ENCODE measurements around the gene PEPD.

The PEPD gene

GRCh38 chr19:33383720-33384292 lies 137.8 kb downstream of the PEPD start:
- DNase-seq (ENCODE audit: low read depth), result no peak
- TF ChIP-seq, protein P1, sequence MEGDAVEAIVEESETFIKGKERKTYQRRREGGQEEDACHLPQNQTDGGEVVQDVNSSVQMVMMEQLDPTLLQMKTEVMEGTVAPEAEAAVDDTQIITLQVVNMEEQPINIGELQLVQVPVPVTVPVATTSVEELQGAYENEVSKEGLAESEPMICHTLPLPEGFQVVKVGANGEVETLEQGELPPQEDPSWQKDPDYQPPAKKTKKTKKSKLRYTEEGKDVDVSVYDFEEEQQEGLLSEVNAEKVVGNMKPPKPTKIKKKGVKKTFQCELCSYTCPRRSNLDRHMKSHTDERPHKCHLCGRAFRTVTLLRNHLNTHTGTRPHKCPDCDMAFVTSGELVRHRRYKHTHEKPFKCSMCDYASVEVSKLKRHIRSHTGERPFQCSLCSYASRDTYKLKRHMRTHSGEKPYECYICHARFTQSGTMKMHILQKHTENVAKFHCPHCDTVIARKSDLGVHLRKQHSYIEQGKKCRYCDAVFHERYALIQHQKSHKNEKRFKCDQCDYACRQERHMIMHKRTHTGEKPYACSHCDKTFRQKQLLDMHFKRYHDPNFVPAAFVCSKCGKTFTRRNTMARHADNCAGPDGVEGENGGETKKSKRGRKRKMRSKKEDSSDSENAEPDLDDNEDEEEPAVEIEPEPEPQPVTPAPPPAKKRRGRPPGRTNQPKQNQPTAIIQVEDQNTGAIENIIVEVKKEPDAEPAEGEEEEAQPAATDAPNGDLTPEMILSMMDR (conservative IDR thresholded peaks at IDR 0.05; ENCODE audit: control insufficient read depth, insufficient read depth, low read depth, low read length), result no peak
- H3K4me3 ChIP-seq (ENCODE audit: control insufficient read depth, low read depth, low read length), result no peak overlapping the region

DNA sequence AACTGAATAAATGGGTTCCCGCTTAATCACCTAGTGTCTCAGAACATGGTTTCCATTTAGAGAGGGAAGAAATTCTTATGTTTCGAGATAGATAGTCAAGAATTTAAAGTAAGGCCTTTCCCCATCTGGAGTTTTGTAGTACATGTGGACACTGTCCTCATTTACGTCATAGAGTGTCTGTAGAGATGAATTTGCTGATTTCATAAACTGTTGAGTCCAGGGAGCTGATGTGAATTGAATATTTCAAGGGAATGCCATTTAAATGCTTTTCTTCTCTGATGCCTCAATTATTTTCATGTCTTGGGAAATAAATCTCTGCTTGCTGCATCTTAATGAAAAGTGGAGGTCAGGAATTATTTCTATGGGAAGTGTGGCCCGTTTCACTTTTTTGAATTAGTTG lies 138.6 kb downstream of the PEPD start:
- DNase-seq (ENCODE audit: low read depth), result no peak
- no peak overlapping the region for H3K4me3 ChIP-seq (ENCODE audit: control insufficient read depth, low read depth, low read length)
- TF ChIP-seq, protein P1 (conservative IDR thresholded peaks at IDR 0.05; ENCODE audit: control insufficient read depth, insufficient read depth, low read depth, low read length), result no peak

- TF ChIP-seq, protein P1 (conservative IDR thresholded peaks at IDR 0.05; ENCODE audit: control insufficient read depth, insufficient read depth, low read depth, low read length), result no peak
- no peak overlapping the region for H3K4me3 ChIP-seq (ENCODE audit: control insufficient read depth, low read depth, low read length)
These were observed 139.6 kb downstream of the PEPD start for GRCh38 chr19:33382006-33382405.

GRCh38 chr19:33381101-33381500 lies 140.5 kb downstream of the PEPD start:
- no peak overlapping the region for H3K4me3 ChIP-seq (ENCODE audit: control insufficient read depth, low read depth, low read length)
- TF ChIP-seq, protein P1 (conservative IDR thresholded peaks at IDR 0.05; ENCODE audit: control insufficient read depth, insufficient read depth, low read depth, low read length), result no peak
- no peak for DNase-seq (ENCODE audit: low read depth)

More at GRCh38 chr19:33382006-33382405, 139.6 kb downstream of the PEPD start:
- no peak for DNase-seq (ENCODE audit: low read depth)

- TF ChIP-seq, protein P1 (conservative IDR thresholded peaks at IDR 0.05; ENCODE audit: control insufficient read depth, insufficient read depth, low read depth, low read length), result no peak
- no peak for DNase-seq (ENCODE audit: low read depth)
- H3K4me3 ChIP-seq (ENCODE audit: control insufficient read depth, low read depth, low read length), result no peak overlapping the region
These were observed 142.3 kb downstream of the PEPD start for GRCh38 chr19:33379151-33379829.

GRCh38 chr19:33377586-33378475 lies 143.8 kb downstream of the PEPD start:
- TF ChIP-seq, protein P1 (conservative IDR thresholded peaks at IDR 0.05; ENCODE audit: control insufficient read depth, insufficient read depth, low read depth, low read length), result no peak
- peak; percentile 23 for DNase-seq (ENCODE audit: low read depth)
- no peak overlapping the region for H3K4me3 ChIP-seq (ENCODE audit: control insufficient read depth, low read depth, low read length)
